22Rv1 (cell line): ENCODE measurements around the gene GLP2R.

Source experiments
- H3K27ac ChIP-seq: fragments of 450-650 bp; 2 replicates; pipeline ENCODE4 v1.5.1; 2017
- CTCF ChIP-seq: fragments of 450-650 bp; IDR thresholded peaks from 2 replicates; pipeline ENCODE4 v1.5.1; 2017; ENCODE audit warnings: mild to moderate bottlenecking
- ZFX ChIP-seq: fragments of 450-650 bp; IDR thresholded peaks from 2 replicates; pipeline ENCODE4 v1.6.1; 2017; ENCODE audit warnings: antibody characterized with exemption, borderline replicate concordance

Gene GLP2R

GRCh38 chr17:9937901-9938300 is 112.2 kb downstream of the GLP2R start:
- no peak overlapping the region for H3K27ac ChIP-seq
- no peak for TF ChIP-seq ZFX
- TF ChIP-seq CTCF: no peak

GRCh38 chr17:9938764-9939163 is 113.0 kb downstream of the GLP2R start:
- no peak for TF ChIP-seq CTCF
- no peak overlapping the region for H3K27ac ChIP-seq

GRCh38 chr17:9940841-9941240 is 115.1 kb downstream of the GLP2R start:
- H3K27ac ChIP-seq: no peak overlapping the region
- TF ChIP-seq CTCF (no peak), ZFX (no peak)

GRCh38 chr17:9941305-9941704 is 115.6 kb downstream of the GLP2R start:
- TF ChIP-seq CTCF (no peak), ZFX (no peak)
- no peak overlapping the region for H3K27ac ChIP-seq
